H9 (cell line): ENCODE data around the gene CDK6. TPM values are rescaled to one million over a fixed set of nuclear protein-coding genes. Genes with fewer than 3 reads are reported as not detected.

Experiments
- DNase-seq: peaks from one replicate; pipeline ENCODE4 v3.0.0-alpha.2; 2017
- H2AFZ ChIP-seq: one replicate; pipeline ENCODE4 v1.6.1; 2013; ENCODE audit warnings: mild to moderate bottlenecking, low read length, control low read depth, moderate library complexity
- H2AK5ac ChIP-seq: 2 replicates; pipeline ENCODE4 v1.6.1; 2013; ENCODE audit warnings: low read length, control low read depth, mixed read lengths; ENCODE audit not compliant: insufficient read length
- H2BK120ac ChIP-seq: one replicate; pipeline ENCODE4 v1.6.1; 2013; ENCODE audit warnings: low read depth, mild to moderate bottlenecking, low read length, control low read depth, inconsistent platforms; ENCODE audit not compliant: poor library complexity, severe bottlenecking
- H2BK12ac ChIP-seq: 2 replicates; pipeline ENCODE4 v1.6.1; 2013; ENCODE audit warnings: low read length, control low read depth, mixed read lengths, low read depth; ENCODE audit not compliant: insufficient read length
- H2BK15ac ChIP-seq: 2 replicates; pipeline ENCODE4 v1.6.1; 2013; ENCODE audit warnings: low read depth, low read length, control low read depth
- H2BK20ac ChIP-seq: one replicate; pipeline ENCODE4 v1.6.1; 2013; ENCODE audit warnings: low read depth, mild to moderate bottlenecking, low read length, control low read depth, inconsistent platforms; ENCODE audit not compliant: poor library complexity, severe bottlenecking
- H2BK5ac ChIP-seq: 2 replicates; pipeline ENCODE4 v1.6.1; 2013; ENCODE audit warnings: low read length, control low read depth, mixed read lengths; ENCODE audit not compliant: insufficient read length
- H3K14ac ChIP-seq: 2 replicates; pipeline ENCODE4 v1.6.1; 2013; ENCODE audit warnings: low read length, control low read depth; ENCODE audit not compliant: insufficient read depth
- H3K18ac ChIP-seq: 2 replicates; pipeline ENCODE4 v1.6.1; 2013; ENCODE audit warnings: low read depth, mild to moderate bottlenecking, mixed read lengths, low read length, control low read depth; ENCODE audit not compliant: insufficient read length
- H3K23ac ChIP-seq: 2 replicates; pipeline ENCODE4 v1.6.1; 2013; ENCODE audit warnings: low read length, control low read depth, mixed read lengths, low read depth; ENCODE audit not compliant: insufficient read length
- H3K23me2 ChIP-seq: 2 replicates; pipeline ENCODE4 v1.6.1; 2013; ENCODE audit warnings: low read depth, mild to moderate bottlenecking, mixed read lengths, low read length, control low read depth; ENCODE audit not compliant: insufficient read length, poor library complexity, severe bottlenecking
- H3K27ac ChIP-seq: 2 replicates; pipeline ENCODE4 v1.5.1; 2013; ENCODE audit warnings: low read length, control low read depth, mixed read lengths, low read depth; ENCODE audit not compliant: insufficient read length
- H3K27me3 ChIP-seq: 2 replicates; pipeline ENCODE4 v1.6.1; 2013; ENCODE audit warnings: low read length, control low read depth, inconsistent platforms; ENCODE audit not compliant: insufficient read depth
- H3K4ac ChIP-seq: 2 replicates; pipeline ENCODE4 v1.6.1; 2013; ENCODE audit warnings: low read depth, mild to moderate bottlenecking, control low read depth, inconsistent platforms, low read length, moderate library complexity
- H3K4me1 ChIP-seq: 2 replicates; pipeline ENCODE4 v1.6.1; 2013; ENCODE audit warnings: low read length, control low read depth, inconsistent platforms; ENCODE audit not compliant: insufficient read depth
- H3K4me2 ChIP-seq: 2 replicates; pipeline ENCODE4 v1.6.1; 2013; ENCODE audit warnings: low read length, control low read depth, mixed read lengths; ENCODE audit not compliant: insufficient read length, insufficient read depth
- H3K56ac ChIP-seq: 2 replicates; pipeline ENCODE4 v1.6.1; 2013; ENCODE audit warnings: low read depth, mild to moderate bottlenecking, mixed read lengths, low read length, control low read depth; ENCODE audit not compliant: insufficient read length
- H3K79me1 ChIP-seq: 2 replicates; pipeline ENCODE4 v1.6.1; 2013; ENCODE audit warnings: low read depth, mild to moderate bottlenecking, moderate library complexity, low read length, control low read depth, inconsistent platforms; ENCODE audit not compliant: insufficient read depth, poor library complexity, severe bottlenecking
- H3K79me2 ChIP-seq: 2 replicates; pipeline ENCODE4 v1.6.1; 2013; ENCODE audit warnings: low read length, control low read depth, inconsistent platforms; ENCODE audit not compliant: insufficient read depth
- H3K9ac ChIP-seq: 2 replicates; pipeline ENCODE4 v1.6.1; 2013; ENCODE audit warnings: low read length, control low read depth, mixed read lengths; ENCODE audit not compliant: insufficient read length; ENCODE audit errors: extremely low read depth
- H3K9me3 ChIP-seq: one replicate; pipeline ENCODE4 v1.6.1; 2013; ENCODE audit warnings: low read depth, low read length, inconsistent platforms; ENCODE audit not compliant: control insufficient read depth
- H3T11ph ChIP-seq: one replicate; pipeline ENCODE4 v1.6.1; 2013; ENCODE audit warnings: mild to moderate bottlenecking, low read length, control low read depth, inconsistent platforms
- H4K20me1 ChIP-seq: one replicate; pipeline ENCODE4 v1.6.1; 2013; ENCODE audit not compliant: control insufficient read depth, insufficient read length, insufficient read depth
- H4K5ac ChIP-seq: 2 replicates; pipeline ENCODE4 v1.6.1; 2013; ENCODE audit warnings: low read depth, mild to moderate bottlenecking, mixed read lengths, low read length, control low read depth; ENCODE audit not compliant: insufficient read length
- H4K8ac ChIP-seq: replicated peaks from 2 replicates; pipeline ENCODE4 v1.6.1; 2013; ENCODE audit warnings: low read length, control low read depth, mixed read lengths, low read depth; ENCODE audit not compliant: insufficient read length
- H4K91ac ChIP-seq: 2 replicates; pipeline ENCODE4 v1.6.1; 2013; ENCODE audit warnings: low read depth, mild to moderate bottlenecking, moderate library complexity, mixed read lengths, low read length, control low read depth; ENCODE audit not compliant: insufficient read length
- H3K27ac Mint-ChIP-seq, 3 experiments: 2 replicates in 2 of 3; 3 replicates in 1 of 3; pipeline ENCODE4 v1.8.0; 2020 to 2021; ENCODE audit warnings: mixed read lengths in 3 of 3, mild to moderate bottlenecking in 1 of 3, moderate library complexity in 1 of 3
- H3K27me3 Mint-ChIP-seq: 2 replicates; pipeline ENCODE4 v1.8.0; 2021; ENCODE audit warnings: low read depth, mild to moderate bottlenecking, moderate library complexity, mixed read lengths
- H3K36me3 Mint-ChIP-seq, 3 experiments: 2 replicates in 2 of 3; 3 replicates in 1 of 3; pipeline ENCODE4 v1.8.0; 2020 to 2021; ENCODE audit warnings: low read depth in 3 of 3, mixed read lengths in 3 of 3; ENCODE audit not compliant: insufficient read depth in 1 of 3
- H3K4me1 Mint-ChIP-seq, 2 experiments: 2 replicates each; pipeline ENCODE4 v1.8.0; 2020; ENCODE audit warnings: mixed read lengths in 2 of 2
- H3K4me3 Mint-ChIP-seq, 2 experiments: 2 replicates in 1 of 2; 3 replicates in 1 of 2; pipeline ENCODE4 v1.8.0; 2020 to 2021; ENCODE audit warnings: mild to moderate bottlenecking in 2 of 2, mixed read lengths in 2 of 2, moderate library complexity in 1 of 2
- H3K9me3 Mint-ChIP-seq, 2 experiments: 2 replicates in 1 of 2; 3 replicates in 1 of 2; pipeline ENCODE4 v1.8.0; 2020; ENCODE audit warnings: mild to moderate bottlenecking in 2 of 2, mixed read lengths in 2 of 2, moderate library complexity in 1 of 2
- WGBS: extraction: QIAGEN DNeasy Blood & Tissue Kit; methylation state at CpG from one replicate; pipeline ENCODE4 v1.1.7; 2013; ENCODE audit warnings: missing lambda C conversion rate, low lambda C conversion rate, mixed read lengths; ENCODE audit not compliant: insufficient read length; ENCODE audit errors: extremely low coverage; 5-methylcytosine and 5-hydroxymethylcytosine counted together
- total RNA-seq: library from RNA; stranded (reverse); gene quantifications from 2 replicates; pipeline ENCODE4 v1.2.1, GENCODE V29; 2021
- TF ChIP-seq, protein P1 (sequence below): fragments of 200-600 bp; sonication (generic); conservative IDR thresholded peaks from 3 replicates; pipeline ENCODE4 v1.8.0; 2021; ENCODE audit warnings: antibody characterized with exemption, mild to moderate bottlenecking

Gene CDK6
- total RNA-seq, 1 experiment from 2014 or later = 30.0 TPM

DNA sequence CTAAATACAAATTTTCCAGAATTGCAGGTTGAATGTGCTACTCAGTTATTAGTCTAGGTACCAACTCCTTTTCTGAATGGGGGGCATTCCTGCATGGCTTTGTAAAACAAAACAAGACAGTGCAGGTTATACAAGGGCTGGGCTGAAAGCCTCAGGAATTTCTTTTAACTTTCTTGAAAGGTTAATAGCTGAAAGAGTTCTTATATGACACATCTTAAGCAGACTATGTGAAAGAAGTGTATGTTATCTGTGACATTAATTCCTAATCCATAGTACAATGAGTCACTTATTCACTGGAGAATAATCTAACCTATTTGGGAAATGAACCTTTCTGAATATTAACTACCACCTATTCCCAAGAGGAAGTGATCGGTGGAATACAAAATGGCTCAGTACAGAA lies 130.5 kb downstream of the CDK6 start:
- Mint-ChIP-seq H3K4me1 (peaks cover 2 to 10% of the 10 kb centered on the region in 2 experiments; a peak in 3 of 4 replicates), H3K9me3 (peaks cover 3 to 7% of the 10 kb centered on the region in 2 experiments; a peak in 3 of 5 replicates), H3K27ac (no peak overlapping the region), H3K36me3 (peaks cover 6 to 9% (median 7%) of the 10 kb centered on the region in 3 experiments), H3K4me3 (no peak overlapping the region), H3K27me3 (no peaks in the 10 kb centered on the region)
- no peaks in the 10 kb centered on the region for H3K27me3 ChIP-seq
- H4K5ac ChIP-seq = no peak overlapping the region
- no peak overlapping the region for H3K18ac ChIP-seq
- H4K8ac ChIP-seq = no peak overlapping the region
- DNase-seq = no peak
- H3K79me2 ChIP-seq = no peaks in the 10 kb centered on the region
- H2BK20ac ChIP-seq = no peak overlapping the region
- no peak overlapping the region for H2AK5ac ChIP-seq
- no peaks in the 10 kb centered on the region for H4K20me1 ChIP-seq
- no peaks in the 10 kb centered on the region for H3K79me1 ChIP-seq
- H3K4me2 ChIP-seq = no peak overlapping the region
- H2BK15ac ChIP-seq = no peak overlapping the region
- no peaks in the 10 kb centered on the region for H3K23me2 ChIP-seq
- H3T11ph ChIP-seq = no peak overlapping the region
- H2AFZ ChIP-seq = no peak overlapping the region
- no peak overlapping the region for H3K4ac ChIP-seq
- no peaks in the 10 kb centered on the region for H3K9me3 ChIP-seq
- H3K9ac ChIP-seq = no peak overlapping the region
- no peak overlapping the region for H3K27ac ChIP-seq
- no peak overlapping the region for H3K14ac ChIP-seq
- H2BK5ac ChIP-seq = no peak overlapping the region
- H2BK120ac ChIP-seq = no peak overlapping the region
- no peak overlapping the region for H2BK12ac ChIP-seq
- no peak overlapping the region for H3K56ac ChIP-seq
- H4K91ac ChIP-seq = no peak overlapping the region
- H3K23ac ChIP-seq = no peak overlapping the region
- no peaks in the 10 kb centered on the region for H3K4me1 ChIP-seq
- WGBS = no CpG with 5 or more reads among the region's 1 CpG
- TF ChIP-seq, protein P1, sequence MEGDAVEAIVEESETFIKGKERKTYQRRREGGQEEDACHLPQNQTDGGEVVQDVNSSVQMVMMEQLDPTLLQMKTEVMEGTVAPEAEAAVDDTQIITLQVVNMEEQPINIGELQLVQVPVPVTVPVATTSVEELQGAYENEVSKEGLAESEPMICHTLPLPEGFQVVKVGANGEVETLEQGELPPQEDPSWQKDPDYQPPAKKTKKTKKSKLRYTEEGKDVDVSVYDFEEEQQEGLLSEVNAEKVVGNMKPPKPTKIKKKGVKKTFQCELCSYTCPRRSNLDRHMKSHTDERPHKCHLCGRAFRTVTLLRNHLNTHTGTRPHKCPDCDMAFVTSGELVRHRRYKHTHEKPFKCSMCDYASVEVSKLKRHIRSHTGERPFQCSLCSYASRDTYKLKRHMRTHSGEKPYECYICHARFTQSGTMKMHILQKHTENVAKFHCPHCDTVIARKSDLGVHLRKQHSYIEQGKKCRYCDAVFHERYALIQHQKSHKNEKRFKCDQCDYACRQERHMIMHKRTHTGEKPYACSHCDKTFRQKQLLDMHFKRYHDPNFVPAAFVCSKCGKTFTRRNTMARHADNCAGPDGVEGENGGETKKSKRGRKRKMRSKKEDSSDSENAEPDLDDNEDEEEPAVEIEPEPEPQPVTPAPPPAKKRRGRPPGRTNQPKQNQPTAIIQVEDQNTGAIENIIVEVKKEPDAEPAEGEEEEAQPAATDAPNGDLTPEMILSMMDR = no peak
